Amniotic stem cell (primary cell): Measurements from ENCODE around the gene YIPF5.

Experiments
- DNase-seq: peaks from one replicate; lab custom pipeline; 2025; lab: John Stamatoyannopoulos, UW

YIPF5 gene

DNA sequence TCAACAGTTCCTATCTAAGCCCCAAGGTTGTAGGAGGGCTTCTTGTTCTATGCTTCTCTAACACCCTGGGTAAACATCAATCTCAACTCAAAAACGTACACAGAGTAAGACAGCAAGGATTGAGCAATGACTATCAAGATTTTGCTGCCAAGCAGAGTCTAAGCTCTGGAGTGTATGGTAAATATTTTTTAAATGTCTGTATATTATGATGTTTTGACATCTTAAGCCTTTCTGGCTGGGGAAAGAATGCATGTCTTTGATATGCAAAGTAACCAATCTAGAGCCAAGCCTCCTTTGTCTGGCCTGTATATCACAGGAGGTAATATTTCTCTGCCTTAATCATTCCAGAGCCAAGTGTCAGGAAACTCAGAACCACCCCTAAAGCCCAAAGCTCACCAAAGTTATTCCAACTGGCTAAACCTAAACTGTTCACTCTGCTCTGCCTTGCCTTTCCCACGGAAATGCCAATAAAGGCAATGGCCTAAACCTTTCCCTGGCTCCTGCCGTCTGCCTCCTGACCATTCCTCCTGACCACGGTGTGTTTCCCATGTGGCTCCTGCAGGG lies 45.2 kb downstream of the YIPF5 start:
- DNase-seq: no peak

DNA sequence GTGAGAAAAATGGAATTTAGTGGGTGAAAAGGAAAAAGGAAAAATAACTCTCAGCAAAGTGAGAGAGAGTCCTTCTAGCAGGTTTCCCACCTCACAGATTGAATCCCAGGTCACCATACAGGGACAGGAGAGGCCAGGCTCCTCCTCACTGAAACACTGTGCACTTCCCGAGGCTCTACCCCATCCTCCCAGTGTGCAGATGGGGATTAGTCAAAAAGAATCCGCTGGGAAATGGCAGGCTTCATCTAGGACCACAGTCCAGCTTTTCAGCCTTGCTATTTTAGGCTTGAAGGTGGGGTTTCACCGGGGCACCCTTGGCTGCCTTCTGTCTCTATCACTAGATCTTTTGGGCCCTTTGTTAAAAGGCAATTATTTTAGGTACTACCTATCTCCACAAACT lies 47.8 kb downstream of the YIPF5 start:
- no peak for DNase-seq

DNA sequence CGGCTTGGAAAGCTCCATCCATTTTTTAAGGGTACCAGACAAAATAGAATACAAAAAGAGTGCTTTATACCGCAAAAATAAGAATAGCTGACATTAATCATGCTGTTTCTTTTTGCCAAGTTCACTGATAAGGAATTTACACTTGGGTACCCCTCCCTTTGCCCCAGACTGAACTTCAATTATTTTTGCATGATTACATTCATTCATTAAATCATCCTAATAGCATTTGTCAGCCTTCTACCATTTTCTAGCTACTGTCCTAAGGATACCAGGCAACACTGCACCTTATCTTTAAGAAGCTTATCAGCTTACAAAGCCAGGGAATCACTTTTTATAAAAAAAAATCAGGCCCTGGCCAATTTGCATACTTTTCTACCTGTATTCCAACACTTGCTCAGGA lies 48.4 kb downstream of the YIPF5 start:
- no peak for DNase-seq

DNA sequence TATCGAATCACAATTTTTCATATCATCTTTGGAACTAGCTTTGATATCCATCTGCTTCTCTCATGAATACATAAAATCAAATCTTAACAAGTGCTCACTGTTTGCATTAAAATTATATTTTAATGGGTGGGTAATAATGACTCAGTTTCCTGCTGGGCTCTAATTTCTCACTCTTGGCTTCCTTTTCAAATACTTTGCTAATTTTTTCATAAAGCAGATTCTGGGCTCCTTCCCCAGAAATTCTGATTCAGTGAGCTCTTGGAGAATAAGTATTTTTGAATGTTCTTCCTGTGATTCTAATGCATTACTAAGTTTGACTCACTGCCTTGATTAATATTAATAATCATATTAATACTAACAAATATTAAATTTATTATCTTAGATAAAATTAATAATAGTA lies 48.9 kb downstream of the YIPF5 start:
- DNase-seq: no peak

DNA sequence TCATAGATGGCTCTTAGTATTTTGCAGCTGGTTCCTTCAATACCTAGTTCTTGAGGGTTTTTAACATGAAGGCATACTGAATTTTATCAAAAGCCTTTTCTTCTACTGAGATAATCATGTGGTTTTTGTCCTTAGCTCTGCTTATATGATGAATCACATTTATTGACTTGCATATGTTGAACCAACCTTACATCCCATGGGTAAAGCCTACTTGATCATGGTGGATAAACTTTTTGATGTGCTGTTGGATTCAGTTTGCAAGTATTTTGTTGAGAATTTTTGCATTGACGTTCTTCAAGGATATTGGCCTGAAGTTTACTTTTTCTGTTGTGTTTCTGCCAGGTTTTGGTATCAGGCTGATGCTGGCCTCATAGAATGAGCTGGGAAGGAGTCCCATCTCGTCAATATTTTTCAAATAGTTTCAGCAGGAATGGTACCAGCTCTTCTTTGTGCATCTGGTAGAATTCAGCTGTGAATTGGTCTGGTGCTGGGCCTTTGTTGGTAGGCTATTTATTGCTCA lies 49.7 kb downstream of the YIPF5 start:
- DNase-seq: no peak

DNA sequence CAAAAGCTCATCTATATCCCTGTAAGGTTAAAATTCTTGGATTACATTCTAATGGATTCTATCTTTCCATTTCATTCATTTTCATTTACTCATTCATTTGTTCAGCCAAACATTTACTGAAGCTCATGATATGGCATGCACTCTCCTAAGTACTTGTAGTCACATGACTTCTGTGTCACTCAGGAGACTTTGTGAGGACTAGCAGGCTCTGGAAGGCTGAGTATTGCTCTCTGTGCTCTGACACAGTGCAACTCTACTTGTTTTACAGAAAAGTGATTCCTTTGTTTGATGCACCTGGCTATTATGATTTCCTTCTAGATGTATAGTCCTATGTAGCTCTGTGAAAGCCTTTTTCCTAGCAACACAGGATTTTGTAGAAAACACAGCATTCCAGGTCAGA lies 53.0 kb downstream of the YIPF5 start:
- no peak for DNase-seq

DNA sequence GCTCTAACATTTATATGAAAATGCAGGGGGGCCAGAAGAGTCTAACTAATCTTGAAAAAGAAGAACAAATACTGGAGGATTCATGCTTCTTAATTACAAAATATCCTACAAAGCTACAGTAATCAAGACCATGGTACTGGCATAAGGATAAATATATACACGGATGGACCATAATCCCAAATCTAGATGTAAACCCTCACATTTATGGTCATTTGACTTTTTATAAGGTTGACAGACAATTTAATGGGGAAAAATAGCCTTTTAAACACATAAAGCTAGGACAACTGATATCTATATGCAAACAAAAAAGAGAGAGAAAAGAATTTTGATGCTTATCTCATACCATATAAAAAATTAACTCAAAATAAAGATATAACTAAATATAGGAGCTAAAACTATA lies 55.9 kb downstream of the YIPF5 start:
- no peak for DNase-seq
